Epithelial cell of esophagus (primary cell): ENCODE measurements around the gene VILL.

Source experiments
- DNase-seq: peaks from one replicate; pipeline ENCODE4 v3.0.0; 2010; ENCODE audit warnings: low read depth
- H3K4me3 ChIP-seq: 2 replicates; pipeline ENCODE4 v1.5.1; 2011; ENCODE audit warnings: mild to moderate bottlenecking, low read length, control low read depth
- TF ChIP-seq, protein P1 (sequence below): IDR thresholded peaks from 2 replicates; pipeline ENCODE4 v1.5.1; 2011; ENCODE audit warnings: low read depth, mild to moderate bottlenecking, low read length, control low read depth, inconsistent platforms; ENCODE audit not compliant: insufficient read depth; ENCODE audit errors: missing control alignments

The VILL gene

DNA sequence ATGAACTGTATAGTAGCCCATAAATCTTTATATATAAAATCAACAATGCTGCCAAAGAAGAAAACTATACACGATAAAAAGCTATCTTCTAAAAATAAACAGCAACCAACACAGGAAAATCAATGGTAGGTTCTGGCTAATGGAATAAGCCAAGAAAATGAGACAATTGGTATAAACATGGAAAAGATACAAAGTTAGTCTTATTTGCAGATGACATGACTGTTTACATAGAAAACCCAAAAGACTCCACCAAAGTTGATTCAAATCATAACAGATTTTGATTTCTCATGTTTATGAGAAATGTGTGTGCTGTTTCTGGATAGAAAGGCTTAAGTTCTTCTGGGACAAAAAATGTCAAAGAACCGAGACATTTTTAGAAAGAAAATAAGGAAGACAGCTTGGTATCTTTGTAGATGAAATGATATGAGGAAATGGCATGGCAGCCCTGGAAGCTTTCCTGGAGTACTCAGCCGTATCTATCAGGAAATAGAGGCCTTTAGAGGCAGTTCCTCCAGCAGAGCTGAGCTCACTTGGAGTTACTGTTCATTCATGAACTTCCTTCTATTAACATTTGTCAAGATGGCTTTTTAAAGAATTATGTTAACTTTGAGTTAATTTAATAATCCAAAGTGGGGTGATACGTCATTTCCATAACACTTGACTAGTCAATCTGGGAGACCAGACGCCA, 36.7 kb upstream of the VILL start:
- no peak for DNase-seq
- TF ChIP-seq, protein P1, sequence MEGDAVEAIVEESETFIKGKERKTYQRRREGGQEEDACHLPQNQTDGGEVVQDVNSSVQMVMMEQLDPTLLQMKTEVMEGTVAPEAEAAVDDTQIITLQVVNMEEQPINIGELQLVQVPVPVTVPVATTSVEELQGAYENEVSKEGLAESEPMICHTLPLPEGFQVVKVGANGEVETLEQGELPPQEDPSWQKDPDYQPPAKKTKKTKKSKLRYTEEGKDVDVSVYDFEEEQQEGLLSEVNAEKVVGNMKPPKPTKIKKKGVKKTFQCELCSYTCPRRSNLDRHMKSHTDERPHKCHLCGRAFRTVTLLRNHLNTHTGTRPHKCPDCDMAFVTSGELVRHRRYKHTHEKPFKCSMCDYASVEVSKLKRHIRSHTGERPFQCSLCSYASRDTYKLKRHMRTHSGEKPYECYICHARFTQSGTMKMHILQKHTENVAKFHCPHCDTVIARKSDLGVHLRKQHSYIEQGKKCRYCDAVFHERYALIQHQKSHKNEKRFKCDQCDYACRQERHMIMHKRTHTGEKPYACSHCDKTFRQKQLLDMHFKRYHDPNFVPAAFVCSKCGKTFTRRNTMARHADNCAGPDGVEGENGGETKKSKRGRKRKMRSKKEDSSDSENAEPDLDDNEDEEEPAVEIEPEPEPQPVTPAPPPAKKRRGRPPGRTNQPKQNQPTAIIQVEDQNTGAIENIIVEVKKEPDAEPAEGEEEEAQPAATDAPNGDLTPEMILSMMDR: no peak
- no peak overlapping the region for H3K4me3 ChIP-seq

DNA sequence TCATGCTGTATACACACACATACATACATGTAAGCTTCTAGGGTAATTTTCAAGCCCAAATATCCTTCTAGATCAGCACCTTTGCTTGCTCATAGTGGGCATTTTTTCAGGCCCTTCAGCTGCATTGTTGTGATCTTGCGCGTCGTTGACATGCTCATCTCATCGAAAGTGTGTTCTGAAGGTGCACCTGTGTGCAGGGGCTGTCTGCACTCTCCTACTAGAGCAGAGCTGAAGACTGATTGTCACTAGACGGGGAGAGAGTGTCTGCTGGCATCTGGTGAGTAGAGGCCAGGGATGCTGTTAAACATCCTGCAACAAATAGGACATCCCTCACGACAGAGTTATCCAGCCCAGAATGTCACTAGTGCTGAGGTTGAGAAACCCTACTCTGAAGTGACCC, 35.7 kb upstream of the VILL start:
- H3K4me3 ChIP-seq: no peak overlapping the region
- TF ChIP-seq, protein P1: no peak
- no peak for DNase-seq

DNA sequence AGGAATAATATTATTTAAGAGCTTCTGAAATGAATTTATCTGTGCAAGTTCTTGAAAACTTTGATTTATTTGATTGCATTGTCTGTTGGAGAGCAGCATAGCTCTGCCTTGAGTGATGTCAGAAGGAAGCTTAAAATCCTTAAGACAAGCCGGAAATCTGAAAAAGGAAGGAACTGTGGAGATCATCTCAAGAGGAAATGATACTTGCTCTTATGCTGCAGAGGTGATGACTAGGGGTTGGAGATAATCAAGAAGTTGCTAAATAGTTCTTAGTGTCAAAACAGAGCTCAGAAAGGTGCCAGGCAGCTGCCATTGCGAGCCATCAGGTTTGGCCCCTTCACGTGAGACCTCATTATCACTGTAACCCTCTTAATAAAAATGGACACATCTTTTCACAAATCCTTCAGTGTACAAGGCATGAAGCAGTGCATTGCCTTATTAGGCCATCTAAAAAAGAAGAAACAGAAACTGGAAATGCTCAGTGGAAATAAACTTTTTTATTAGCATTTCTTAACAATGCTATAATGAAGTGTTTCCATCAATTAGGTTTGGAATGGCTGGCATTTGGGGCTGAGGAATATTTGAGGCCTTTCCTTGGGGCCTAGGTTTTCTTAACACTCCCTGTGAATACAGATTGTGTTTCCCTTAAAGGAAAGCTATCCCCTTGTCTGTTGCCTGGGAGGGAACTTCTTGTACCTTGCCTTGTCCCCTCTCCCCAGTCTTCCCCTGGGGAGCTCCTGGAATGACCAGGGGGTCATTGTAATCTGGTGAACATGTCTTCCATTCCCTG, 34.5 kb upstream of the VILL start:
- no peak overlapping the region for H3K4me3 ChIP-seq
- no peak for DNase-seq
- TF ChIP-seq, protein P1: no peak

DNA sequence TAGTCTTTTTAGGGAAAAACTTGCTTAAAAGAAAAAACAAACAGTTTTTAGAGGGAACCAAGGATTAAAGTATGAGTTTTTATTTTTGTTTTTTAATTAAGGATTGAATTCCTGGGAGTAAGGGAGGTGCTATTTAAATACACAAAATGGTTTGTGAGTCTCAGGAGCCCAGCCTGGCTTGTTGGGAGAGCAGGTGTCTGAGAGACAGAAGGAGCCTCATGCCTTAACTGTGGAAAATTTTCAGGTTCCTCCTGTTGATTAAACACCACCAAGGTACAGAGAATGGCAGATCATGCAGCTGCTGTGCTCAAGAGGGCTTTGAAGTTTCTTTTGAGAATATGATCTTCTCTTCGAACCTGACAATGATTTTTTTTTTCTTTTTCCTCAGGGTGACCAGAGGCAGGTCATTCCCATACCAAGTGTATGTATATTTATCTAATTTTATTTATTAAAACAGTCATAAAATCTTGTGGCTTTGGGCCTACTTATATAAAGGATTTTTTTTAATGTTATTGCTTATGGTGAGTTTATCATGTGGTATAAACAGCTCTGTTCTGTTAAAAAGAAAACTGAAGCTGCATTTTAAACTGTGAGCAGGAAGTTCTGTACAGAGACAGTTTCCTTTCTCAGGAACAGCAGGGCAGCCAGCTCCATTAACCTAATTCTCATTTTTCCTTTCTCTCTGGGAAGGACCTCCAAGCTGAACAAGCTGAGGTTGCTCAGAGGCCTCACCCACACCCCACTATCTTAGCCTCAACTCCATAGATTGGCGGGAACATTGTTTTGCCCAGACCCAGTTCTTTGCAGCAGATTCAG, 33.7 kb upstream of the VILL start:
- no peak for DNase-seq
- H3K4me3 ChIP-seq: no peak overlapping the region
- TF ChIP-seq, protein P1: no peak

DNA sequence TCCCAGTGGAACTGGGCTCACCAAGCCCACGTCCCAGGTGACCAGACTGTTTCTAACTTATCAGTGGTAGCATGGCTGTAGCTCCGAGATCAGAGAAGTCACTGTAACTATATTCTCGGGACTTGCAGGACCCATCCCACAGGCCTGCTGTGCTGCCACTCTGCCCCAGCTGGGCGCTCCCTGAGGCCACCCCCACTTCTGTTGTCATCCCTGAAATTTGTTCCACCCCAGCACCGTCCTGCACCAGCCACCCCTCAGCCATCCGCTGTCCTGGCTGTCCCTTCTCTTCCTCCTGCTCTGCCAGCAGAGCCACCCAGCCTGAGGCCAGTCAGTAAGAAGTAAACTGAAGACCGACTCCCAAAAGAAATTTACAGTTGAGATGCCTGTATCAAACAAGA, 33.0 kb upstream of the VILL start:
- no peak for DNase-seq
- TF ChIP-seq, protein P1: no peak
- no peak overlapping the region for H3K4me3 ChIP-seq

DNA sequence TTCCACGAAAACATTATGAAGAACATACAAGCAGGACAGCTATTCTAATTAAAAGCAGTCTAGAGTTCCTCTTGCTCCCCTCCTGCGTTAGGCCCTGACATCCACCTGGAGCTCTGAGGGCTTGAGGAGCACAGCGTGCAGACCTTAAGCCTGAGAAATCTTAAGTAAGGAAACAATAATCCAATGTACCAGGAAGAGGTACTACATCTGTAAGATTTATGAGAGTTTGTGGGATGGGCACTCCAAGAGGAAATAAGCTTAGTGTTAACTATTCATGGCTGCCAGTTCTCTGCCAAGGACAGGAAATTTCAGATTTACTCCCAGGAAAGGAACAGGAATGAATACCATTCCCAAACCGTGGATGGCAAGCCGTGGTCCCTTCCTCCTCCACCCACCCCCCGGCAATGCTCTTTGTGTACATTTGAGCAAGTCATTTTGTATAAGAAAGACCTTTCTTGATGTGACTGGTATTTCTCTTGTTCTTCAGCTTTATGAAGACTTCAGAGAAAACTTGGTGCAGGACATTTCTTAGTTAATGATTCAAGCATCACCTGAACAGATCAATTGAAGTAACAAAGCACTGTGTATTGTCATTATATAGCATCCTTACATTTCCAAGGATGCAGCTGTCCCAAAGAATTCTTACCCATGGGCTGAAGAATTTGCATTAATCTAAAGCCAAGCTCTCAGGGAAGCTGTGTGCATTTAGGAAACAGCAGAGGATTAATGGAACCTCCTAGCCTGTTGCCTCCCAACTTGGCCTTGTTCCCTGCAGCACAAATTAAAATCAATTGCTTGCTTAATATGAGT, 28.8 kb upstream of the VILL start:
- TF ChIP-seq, protein P1: no peak
- no peak overlapping the region for H3K4me3 ChIP-seq
- no peak for DNase-seq
